Common myeloid progenitor, CD34-positive (primary cell): ENCODE measurements around the gene PRKCH.

Source experiments
- CTCF ChIA-PET: fragments of 350-600 bp; sonication (Branson Sonifier 250); formaldehyde crosslinking; loops from one replicate; lab custom pipeline; 2021; ENCODE audit warnings: antibody characterized with exemption; lab: Charles Lee
- POLR2A ChIA-PET: fragments of 350-600 bp; sonication (Branson Sonifier 250); formaldehyde crosslinking; loops from one replicate; lab custom pipeline; 2021; ENCODE audit warnings: antibody characterized with exemption; lab: Charles Lee
- DNase-seq, 3 donors: peaks; one replicate each; pipeline versions ENCODE4 v3.0.0 to v3.0.0-alpha.2; 2013
- H3K27ac ChIP-seq, 2 experiments: 1 replicate in 1 of 2; 2 replicates in 1 of 2; pipeline ENCODE4 v1.7.0; 2013; ENCODE audit warnings: inconsistent platforms in 2 of 2, low read length in 2 of 2, mild to moderate bottlenecking in 2 of 2, low read depth in 1 of 2, moderate library complexity in 1 of 2; ENCODE audit not compliant: severe bottlenecking in 2 of 2, insufficient read depth in 1 of 2, poor library complexity in 1 of 2
- H3K27me3 ChIP-seq, 5 experiments: replicated peaks in 2 of 5; 1 replicate in 3 of 5; 2 replicates in 2 of 5; pipeline versions ENCODE4 v1.6.1 to v1.7.0; 2013; ENCODE audit warnings: low read length in 4 of 5, mild to moderate bottlenecking in 2 of 5, moderate library complexity in 2 of 5, inconsistent platforms in 1 of 5; ENCODE audit not compliant: insufficient read depth in 5 of 5, control insufficient read depth in 4 of 5
- H3K36me3 ChIP-seq, 4 experiments: 1 replicate in 2 of 4; 2 replicates in 2 of 4; pipeline versions ENCODE4 v1.6.1 to v1.7.0; 2013; ENCODE audit warnings: low read length in 3 of 4, control low read depth in 1 of 4, mild to moderate bottlenecking in 1 of 4; ENCODE audit not compliant: control insufficient read depth in 4 of 4, insufficient read depth in 4 of 4
- H3K4me1 ChIP-seq, 4 experiments: 1 replicate in 3 of 4; 2 replicates in 1 of 4; pipeline versions ENCODE4 v1.6.1 to v1.7.1; 2013; ENCODE audit warnings: low read length in 3 of 4, mild to moderate bottlenecking in 3 of 4, control low read depth in 1 of 4, inconsistent platforms in 1 of 4, moderate library complexity in 1 of 4; ENCODE audit not compliant: control insufficient read depth in 4 of 4, insufficient read depth in 4 of 4; ENCODE audit errors: control extremely low read depth in 1 of 4
- H3K4me3 ChIP-seq, 7 experiments: 1 replicate in 4 of 7; 2 replicates in 3 of 7; pipeline versions ENCODE4 v1.5.1 to v1.7.0; 2013; ENCODE audit warnings: mild to moderate bottlenecking in 7 of 7, low read length in 6 of 7, moderate library complexity in 6 of 7, inconsistent platforms in 2 of 7, low read depth in 2 of 7, control low read depth in 1 of 7; ENCODE audit not compliant: insufficient read depth in 4 of 7, control insufficient read depth in 1 of 7; ENCODE audit errors: extremely low read depth in 1 of 7
- H3K9me3 ChIP-seq, 5 experiments: 1 replicate in 4 of 5; 2 replicates in 1 of 5; pipeline versions ENCODE4 v1.6.1 to v1.7.1; 2013; ENCODE audit warnings: low read length in 4 of 5, mild to moderate bottlenecking in 2 of 5, inconsistent platforms in 1 of 5, low read depth in 1 of 5, moderate library complexity in 1 of 5; ENCODE audit not compliant: control insufficient read depth in 4 of 5, insufficient read depth in 2 of 5; ENCODE audit errors: control extremely low read depth in 1 of 5
- WGBS: methylation state at CpG from one replicate; pipeline ENCODE4 v1.1.5; 2013; ENCODE audit not compliant: insufficient coverage; 5-methylcytosine and 5-hydroxymethylcytosine counted together

The PRKCH gene

DNA sequence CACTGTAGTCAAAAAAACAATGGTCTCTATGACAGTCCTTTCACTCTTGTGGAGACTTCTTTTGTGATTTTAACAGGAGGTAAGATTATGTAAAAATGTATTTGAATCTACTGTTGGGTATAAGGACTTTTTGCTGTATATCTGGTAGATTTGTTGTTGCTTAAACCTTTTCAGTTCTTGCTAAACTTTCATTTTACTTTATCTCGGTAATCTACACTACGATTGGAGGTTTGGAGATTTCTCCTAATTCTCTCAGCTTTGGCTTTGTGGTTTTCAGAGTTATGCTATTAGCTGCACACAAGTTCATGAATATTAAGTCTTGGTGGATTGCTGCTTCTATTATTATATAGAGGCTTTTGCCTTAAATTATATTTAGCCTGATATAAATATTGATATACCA lies 257.4 kb downstream of the PRKCH start:
- WGBS, result no CpG with 5 or more reads among the region's 2 CpGs
- Histone ChIP-seq H3K4me1 (peaks cover 0 to 5% (median 2%) of the 10 kb centered on the region in 4 experiments), H3K27me3 (peaks cover 0 to 52% (median 13%) of the 10 kb centered on the region in 5 experiments), H3K4me3 (no peak overlapping the region), H3K27ac (no peak overlapping the region), H3K36me3 (no peaks in the 10 kb centered on the region), H3K9me3 (no peaks in the 10 kb centered on the region)
- ChIA-PET CTCF (interaction anchor here (1.1 kb wide), 1 partner anchor 141 kb away, joined by 3 read pairs; no protein-coding TSS in a partner anchor), POLR2A (no interaction called here)
- peak; percentile 38 to 68 (median 63) for DNase-seq

GRCh38 chr14:61581340-61581739 lies 260.0 kb downstream of the PRKCH start:
- no peak for DNase-seq
- Histone ChIP-seq H3K4me1 (peaks cover 0 to 5% (median 2%) of the 10 kb centered on the region in 4 experiments), H3K27ac (no peak overlapping the region), H3K4me3 (no peak overlapping the region), H3K9me3 (no peaks in the 10 kb centered on the region), H3K36me3 (no peaks in the 10 kb centered on the region), H3K27me3 (peaks cover 0 to 44% (median 10%) of the 10 kb centered on the region in 5 experiments)
- POLR2A ChIA-PET, result no interaction called here
- CTCF ChIA-PET, result interaction anchor here (1.9 to 2.2 kb wide), 2 partner anchors 8 to 9 kb away, joined by 4 to 7 read pairs; no protein-coding TSS in a partner anchor
- WGBS, result 100% methylated on average over 1 of the region's 1 CpG

DNA sequence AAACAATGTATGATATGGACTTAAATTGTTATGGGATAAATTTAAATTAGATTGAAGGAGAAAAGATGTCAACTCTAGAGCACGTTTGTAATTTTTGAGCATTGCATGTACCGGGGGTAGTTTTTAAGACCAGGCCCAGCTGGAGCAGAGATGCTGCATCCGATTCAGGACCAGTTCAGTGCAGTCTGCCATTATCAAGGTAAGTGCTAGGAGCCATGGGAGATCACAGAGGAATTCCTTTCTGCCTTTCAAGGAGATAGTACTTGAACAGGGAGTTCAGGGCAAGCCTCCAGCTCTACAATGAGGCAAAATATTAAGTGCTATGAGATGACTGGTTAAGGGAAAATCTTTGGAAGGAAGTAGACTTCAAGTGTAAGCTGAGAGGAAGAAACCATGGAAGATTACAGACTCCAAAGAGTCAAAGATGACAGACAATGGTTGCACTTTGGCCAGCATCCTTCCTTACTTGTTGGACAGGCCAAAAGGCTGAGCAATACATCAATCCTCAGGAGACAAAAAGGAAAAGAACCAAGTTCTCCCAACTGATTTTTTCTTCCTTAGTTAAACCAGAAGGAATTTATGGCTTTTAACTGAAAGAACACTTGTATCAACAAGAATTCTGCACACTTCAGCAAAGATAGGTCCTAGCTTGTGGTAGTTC lies 260.7 kb downstream of the PRKCH start:
- Histone ChIP-seq H3K36me3 (no peaks in the 10 kb centered on the region), H3K4me3 (no peak overlapping the region), H3K4me1 (peaks cover 0 to 5% (median 2%) of the 10 kb centered on the region in 4 experiments), H3K27me3 (peaks cover 0 to 36% (median 10%) of the 10 kb centered on the region in 5 experiments), H3K27ac (no peak overlapping the region), H3K9me3 (no peaks in the 10 kb centered on the region)
- DNase-seq, result no peak
- POLR2A ChIA-PET, result no interaction called here
- CTCF ChIA-PET, result interaction anchor here (1.3 to 1.9 kb wide), 2 partner anchors 10 to 256 kb away, joined by 3 to 4 read pairs; no protein-coding TSS in a partner anchor
- 100% methylated on average over 3 of the region's 3 CpGs for WGBS

GRCh38 chr14:61582815-61583214 lies 261.4 kb downstream of the PRKCH start:
- no CpG with 5 or more reads among the region's 2 CpGs for WGBS
- POLR2A ChIA-PET, result no interaction called here

GRCh38 chr14:61584331-61584741 lies 263.0 kb downstream of the PRKCH start:
- 100% methylated on average over 1 of the region's 3 CpGs for WGBS
- H3K36me3 ChIP-seq, result no peaks in the 10 kb centered on the region
- H3K9me3 ChIP-seq, result no peaks in the 10 kb centered on the region
- H3K4me1 ChIP-seq, result peaks cover 0 to under 1% (median 0%) of the 10 kb centered on the region in 4 experiments
- POLR2A ChIA-PET, result no interaction called here
- H3K27ac ChIP-seq, result no peak overlapping the region
- no peak overlapping the region for H3K4me3 ChIP-seq
- H3K27me3 ChIP-seq, result peaks cover 0 to 27% (median 10%) of the 10 kb centered on the region in 5 experiments
- CTCF ChIA-PET, result no interaction called here
- DNase-seq, result no peak

More at GRCh38 chr14:61582815-61583214, 261.4 kb downstream of the PRKCH start:
- H3K4me3 ChIP-seq, result no peak overlapping the region
- H3K36me3 ChIP-seq, result no peaks in the 10 kb centered on the region
- H3K4me1 ChIP-seq, result peaks cover 0 to 5% (median 2%) of the 10 kb centered on the region in 4 experiments
- H3K27ac ChIP-seq, result no peak overlapping the region
- no peaks in the 10 kb centered on the region for H3K9me3 ChIP-seq
- H3K27me3 ChIP-seq, result peaks cover 0 to 29% (median 10%) of the 10 kb centered on the region in 5 experiments
- CTCF ChIA-PET, result interaction anchor here (1.3 kb wide), 1 partner anchor 255 kb away, joined by 3 read pairs; no protein-coding TSS in a partner anchor
- DNase-seq, result no peak

GRCh38 chr14:61585598-61586543 lies 264.5 kb downstream of the PRKCH start:
- 91% methylated on average over 5 of the region's 5 CpGs for WGBS
- no peak overlapping the region for H3K4me3 ChIP-seq
- H3K27me3 ChIP-seq, result peaks cover 0 to 20% (median 7%) of the 10 kb centered on the region in 5 experiments
- H3K27ac ChIP-seq, result no peak overlapping the region
- H3K4me1 ChIP-seq, result peaks cover 0 to 16% (median 12%) of the 10 kb centered on the region in 4 experiments
- POLR2A ChIA-PET, result no interaction called here
- H3K36me3 ChIP-seq, result no peaks in the 10 kb centered on the region
- DNase-seq, result no peak
- no peaks in the 10 kb centered on the region for H3K9me3 ChIP-seq
- CTCF ChIA-PET, result interaction anchor here (0.6 to 1.3 kb wide), 2 partner anchors 29 to 163 kb away, joined by 3 read pairs; no protein-coding TSS in a partner anchor
